Heart left ventricle (tissue), 13 donors: ENCODE measurements around the gene LRRC55.

ENCODE experiments used
- POLR2A ChIP-seq, 2 donors: fragments of 450-650 bp; IDR thresholded peaks; one replicate each; pipeline ENCODE4 v1.6.1; 2017; ENCODE audit warnings: antibody characterized with exemption in 2 of 2, mild to moderate bottlenecking in 2 of 2, moderate library complexity in 2 of 2
- TF ChIP-seq, protein P1 (sequence below), 12 donors: fragments of 200-600 bp; sonication (generic) in 4 of 12; IDR thresholded peaks; one replicate each; pipeline versions ENCODE4 v1.5.0 to v1.8.0; 2018 to 2022; ENCODE audit warnings: antibody characterized with exemption in 12 of 12, mild to moderate bottlenecking in 5 of 12
- donor health status: ischemic (EF 13 %, LVEDD 7.1; RV severe dilation, severe dysfunction).
- donor health status: DM: no; HTN: yes; CAD: no.
- donor health status: DM: no; HTN: no; CAD: no.
- donor health status: ischemic (EF 25% LVEDD 6.9; RV normal size, moderate dysfunction).
- donor health status: ischemic (EF 25% LVEDD 5.7; RV mildly dilated, moderate dysfunction).
- donor health status: ischemic (EF 35%, LVEDD 5.7; RV mildly dilated, moderate dysfunction).
- donor health status: nonischemic (EF 11% LVEDD 7.7; RV severe dilation, severe dysfunction).
- donor health status: DM: yes; HTN: yes; CAD: no.
- donor health status: PGD.
- donor health status: ischemic (EF 29% LVEDD 5.4; RV normal size, mild dysfunction).
- donor health status: nonischemic (EF 23%, LVEDD 6.1; RV moderate dilation, normal function).

- TF ChIP-seq, protein P1, sequence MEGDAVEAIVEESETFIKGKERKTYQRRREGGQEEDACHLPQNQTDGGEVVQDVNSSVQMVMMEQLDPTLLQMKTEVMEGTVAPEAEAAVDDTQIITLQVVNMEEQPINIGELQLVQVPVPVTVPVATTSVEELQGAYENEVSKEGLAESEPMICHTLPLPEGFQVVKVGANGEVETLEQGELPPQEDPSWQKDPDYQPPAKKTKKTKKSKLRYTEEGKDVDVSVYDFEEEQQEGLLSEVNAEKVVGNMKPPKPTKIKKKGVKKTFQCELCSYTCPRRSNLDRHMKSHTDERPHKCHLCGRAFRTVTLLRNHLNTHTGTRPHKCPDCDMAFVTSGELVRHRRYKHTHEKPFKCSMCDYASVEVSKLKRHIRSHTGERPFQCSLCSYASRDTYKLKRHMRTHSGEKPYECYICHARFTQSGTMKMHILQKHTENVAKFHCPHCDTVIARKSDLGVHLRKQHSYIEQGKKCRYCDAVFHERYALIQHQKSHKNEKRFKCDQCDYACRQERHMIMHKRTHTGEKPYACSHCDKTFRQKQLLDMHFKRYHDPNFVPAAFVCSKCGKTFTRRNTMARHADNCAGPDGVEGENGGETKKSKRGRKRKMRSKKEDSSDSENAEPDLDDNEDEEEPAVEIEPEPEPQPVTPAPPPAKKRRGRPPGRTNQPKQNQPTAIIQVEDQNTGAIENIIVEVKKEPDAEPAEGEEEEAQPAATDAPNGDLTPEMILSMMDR (IDR thresholded peaks at IDR 0.05) = no peak
- no peak for TF ChIP-seq POLR2A (IDR thresholded peaks at IDR 0.05)
These were observed 51.9 kb downstream of the LRRC55 start for GRCh38 chr11:57233702-57234101.
